GM11168 (cell line): ENCODE measurements around the gene TREH.
"Not testable (repeated sequence)": the region's sequence is repeated elsewhere in the genome, so short reads cannot be mapped to it uniquely, and the experiment has no call there.

Experiments used
- in situ Hi-C: fragments of 300-500 bp; cut with MboI; formaldehyde crosslinking; loops from one replicate; pipeline ENCODE4 v1.12.0; 2022; ENCODE audit warnings: low sequenced_read_pairs; ENCODE audit not compliant: unreplicated experiment

TREH gene

GRCh38 chr11:118679483-118679882 lies at the start of gene TREH:
TSS of gene TREH (minus strand) at chr11:118679650. CDS start at chr11:118679627, 23 bp downstream.
- in situ Hi-C loops, result no loop called here

- in situ Hi-C loops, result not testable (repeated sequence)
Observed at GRCh38 chr11:118728112-118728511, 48.7 kb upstream of the TREH start.

GRCh38 chr11:118727721-118728066 lies 48.2 kb upstream of the TREH start:
- in situ Hi-C loops, result not testable (repeated sequence)

GRCh38 chr11:118727001-118727720 lies 47.7 kb upstream of the TREH start:
- in situ Hi-C loops, result not testable (repeated sequence)

- in situ Hi-C loops, result not testable (repeated sequence)
Observed at GRCh38 chr11:118721478-118722015, 42.1 kb upstream of the TREH start.

- in situ Hi-C loops, result not testable (repeated sequence)
Observed at GRCh38 chr11:118720740-118721139, 41.3 kb upstream of the TREH start.

GRCh38 chr11:118720078-118720477 lies 40.6 kb upstream of the TREH start:
- in situ Hi-C loops, result not testable (repeated sequence)

GRCh38 chr11:118718562-118718961 lies 39.1 kb upstream of the TREH start:
- in situ Hi-C loops, result not testable (repeated sequence)

- in situ Hi-C loops, result not testable (repeated sequence)
Observed at GRCh38 chr11:118717733-118718132, 38.3 kb upstream of the TREH start.

- in situ Hi-C loops, result not testable (repeated sequence)
Observed at GRCh38 chr11:118717221-118717620, 37.8 kb upstream of the TREH start.

- in situ Hi-C loops, result no loop called here
Observed at GRCh38 chr11:118715837-118716260, 36.4 kb upstream of the TREH start.

- in situ Hi-C loops, result no loop called here
Observed at GRCh38 chr11:118715245-118715831, 35.9 kb upstream of the TREH start.

- in situ Hi-C loops, result no loop called here
Observed at GRCh38 chr11:118714816-118715215, 35.4 kb upstream of the TREH start.

- in situ Hi-C loops, result not testable (repeated sequence)
Observed at GRCh38 chr11:118714416-118714815, 35.0 kb upstream of the TREH start.

- in situ Hi-C loops, result loop anchor here (5.0 kb wide), 1 partner anchor 34 kb away; no protein-coding TSS in a partner anchor
Observed at GRCh38 chr11:118708296-118708695, 28.8 kb upstream of the TREH start.

GRCh38 chr11:118706546-118706825 lies 27.0 kb upstream of the TREH start:
- in situ Hi-C loops, result loop anchor here (5.0 kb wide), 1 partner anchor 36 kb away; no protein-coding TSS in a partner anchor

GRCh38 chr11:118705791-118706545 lies 26.5 kb upstream of the TREH start:
- in situ Hi-C loops, result loop anchor here (5.0 kb wide), 1 partner anchor 36 kb away; no protein-coding TSS in a partner anchor

- in situ Hi-C loops, result loop anchor here (5.0 kb wide), 1 partner anchor 37 kb away; no protein-coding TSS in a partner anchor
Observed at GRCh38 chr11:118705111-118705741, 25.8 kb upstream of the TREH start.

- in situ Hi-C loops, result no loop called here
Observed at GRCh38 chr11:118703563-118704106, 24.2 kb upstream of the TREH start.
